Kidney glomerular epithelial cell (primary cell): Measurements from ENCODE around the gene MOGAT2.
"Not testable (repeated sequence)": the region's sequence is repeated elsewhere in the genome, so short reads cannot be mapped to it uniquely, and the experiment has no call there.

Experiments used
- DNase-seq: peaks from one replicate; lab custom pipeline; 2025; lab: John Stamatoyannopoulos, UW

MOGAT2 gene

GRCh38 chr11:75719340-75720239, 2.0 kb downstream of the MOGAT2 start:
- DNase-seq: no peak

- DNase-seq: no peak
Measured at GRCh38 chr11:75720639-75721038, 3.0 kb downstream of the MOGAT2 start.

- no peak for DNase-seq
Measured at GRCh38 chr11:75721852-75722668, 4.4 kb downstream of the MOGAT2 start.

- DNase-seq: no peak
Measured at GRCh38 chr11:75722669-75723042, 5.0 kb downstream of the MOGAT2 start.

GRCh38 chr11:75725547-75726320, 8.1 kb downstream of the MOGAT2 start:
- no peak for DNase-seq

GRCh38 chr11:75728992-75729391, 11.4 kb downstream of the MOGAT2 start:
- no peak for DNase-seq

GRCh38 chr11:75731095-75731494, 13.5 kb downstream of the MOGAT2 start:
- no peak for DNase-seq

- no peak for DNase-seq
Measured at GRCh38 chr11:75733071-75733430, 15.4 kb downstream of the MOGAT2 start.

GRCh38 chr11:75733431-75734107, 15.9 kb downstream of the MOGAT2 start:
- DNase-seq: peak; percentile 16

GRCh38 chr11:75734491-75735180, 17.0 kb downstream of the MOGAT2 start:
- no peak for DNase-seq

GRCh38 chr11:75735181-75735845, 17.7 kb downstream of the MOGAT2 start:
- DNase-seq: no peak

GRCh38 chr11:75737314-75737713, 19.7 kb downstream of the MOGAT2 start:
- DNase-seq: no peak

- no peak for DNase-seq
Measured at GRCh38 chr11:75740681-75741080, 23.0 kb downstream of the MOGAT2 start.

- not testable (repeated sequence) for DNase-seq
Measured at GRCh38 chr11:75743159-75743558, 25.5 kb downstream of the MOGAT2 start.

GRCh38 chr11:75743711-75744563, 26.3 kb downstream of the MOGAT2 start:
- DNase-seq: no peak

GRCh38 chr11:75745807-75746206, 28.2 kb downstream of the MOGAT2 start:
- no peak for DNase-seq

- not testable (repeated sequence) for DNase-seq
Measured at GRCh38 chr11:75748729-75749273, 31.2 kb downstream of the MOGAT2 start.

- not testable (repeated sequence) for DNase-seq
Measured at GRCh38 chr11:75754933-75755332, 37.3 kb downstream of the MOGAT2 start.

GRCh38 chr11:75757651-75758050, 40.0 kb downstream of the MOGAT2 start:
- DNase-seq: no peak
